ENCODE results near the gene IL17F.

IL17F gene

DNA sequence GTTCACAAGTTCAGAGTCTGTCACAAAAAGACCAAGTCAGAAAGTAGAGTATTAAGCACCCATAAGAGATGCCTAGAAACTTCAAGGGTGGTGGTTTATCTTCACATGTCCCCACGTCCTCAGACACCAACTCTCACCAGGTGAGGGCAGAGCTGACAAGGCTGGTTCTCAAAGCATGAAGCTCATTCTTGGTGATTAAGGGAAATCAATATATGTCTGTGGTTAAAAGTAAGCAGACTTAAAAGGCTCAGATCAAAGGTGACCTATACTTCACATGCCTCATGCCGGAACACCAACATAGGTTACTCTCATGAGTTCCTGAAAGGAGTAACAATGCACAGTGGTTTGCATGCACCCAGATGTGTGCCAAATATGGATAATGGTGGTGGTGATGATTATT, 31.2 kb downstream of the IL17F start:
- peak; percentile 11 for DNase-seq
- Histone ChIP-seq H4K8ac (ENCODE audit: low read depth, low read length) (no peak overlapping the region), H2BK5ac (ENCODE audit: low read length) (no peak overlapping the region), H2AK5ac (ENCODE audit: low read length) (no peak overlapping the region), H3K56ac (ENCODE audit: low read length) (no peak overlapping the region), H3K18ac (ENCODE audit: low read length) (no peak overlapping the region), H3K4me3 (ENCODE audit: low read length) (no peak overlapping the region), H3K27me3 (ENCODE audit: insufficient read depth, low read length, poor library complexity) (no peaks in the 10 kb centered on the region), H3K4ac (ENCODE audit: low read depth, low read length) (no peak overlapping the region), H3K79me2 (ENCODE audit: control insufficient read depth, insufficient read depth, low read length) (no peaks in the 10 kb centered on the region), H3K79me1 (ENCODE audit: low read length) (no peaks in the 10 kb centered on the region), H3K27ac (ENCODE audit: low read depth, low read length) (no peak overlapping the region), H4K5ac (ENCODE audit: low read length) (no peak overlapping the region), H3K23ac (ENCODE audit: low read length) (no peak overlapping the region), H2BK15ac (replicated peaks; ENCODE audit: low read depth) (no peak overlapping the region), H3K4me1 (ENCODE audit: control insufficient read depth, low read depth, low read length) (no peaks in the 10 kb centered on the region), H3K9ac (ENCODE audit: low read length) (no peak overlapping the region), H3K4me2 (ENCODE audit: low read length) (no peak overlapping the region), H3K36me3 (ENCODE audit: control insufficient read depth, insufficient read depth, low read length) (no peaks in the 10 kb centered on the region), H2BK120ac (ENCODE audit: low read depth, low read length) (no peak overlapping the region)
- WGBS (ENCODE audit: extremely low coverage, insufficient coverage, low lambda C conversion rate): no CpG with 5 or more reads among the region's 2 CpGs

DNA sequence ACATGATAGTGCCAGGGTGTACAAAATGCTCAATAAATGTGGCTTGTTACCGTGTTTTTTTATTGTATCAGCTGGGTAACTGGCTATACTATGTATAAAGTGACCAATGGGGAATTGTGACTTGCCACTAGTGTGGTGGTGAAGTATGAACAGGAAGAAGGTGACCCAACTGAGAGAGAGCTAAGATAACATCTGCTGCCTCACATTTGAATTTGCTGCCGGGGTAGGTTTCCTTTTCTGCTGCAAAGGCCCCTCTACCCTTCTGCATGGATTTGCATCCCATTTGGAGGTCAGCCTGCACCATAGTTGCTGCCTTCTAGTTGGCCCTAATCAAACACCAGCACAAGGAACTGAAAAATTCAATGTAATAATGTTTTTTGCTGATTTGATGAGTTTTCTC, 34.1 kb downstream of the IL17F start:
- DNase-seq: no peak
- no peak overlapping the region for H2BK5ac ChIP-seq (ENCODE audit: low read length)
- H3K23ac ChIP-seq (ENCODE audit: low read length): no peak overlapping the region
- no peak overlapping the region for H2BK120ac ChIP-seq (ENCODE audit: low read depth, low read length)
- no peak overlapping the region for H3K4ac ChIP-seq (ENCODE audit: low read depth, low read length)
- no peak overlapping the region for H2AK5ac ChIP-seq (ENCODE audit: low read length)
- H3K56ac ChIP-seq (ENCODE audit: low read length): no peak overlapping the region
- H3K18ac ChIP-seq (ENCODE audit: low read length): no peak overlapping the region
- H2BK15ac ChIP-seq (replicated peaks; ENCODE audit: low read depth): no peak overlapping the region
- no peak overlapping the region for H3K4me2 ChIP-seq (ENCODE audit: low read length)
- H3K36me3 ChIP-seq (ENCODE audit: control insufficient read depth, insufficient read depth, low read length): no peaks in the 10 kb centered on the region
- H3K27me3 ChIP-seq (ENCODE audit: insufficient read depth, low read length, poor library complexity): no peaks in the 10 kb centered on the region
- H3K79me2 ChIP-seq (ENCODE audit: control insufficient read depth, insufficient read depth, low read length): no peaks in the 10 kb centered on the region
- no peaks in the 10 kb centered on the region for H3K79me1 ChIP-seq (ENCODE audit: low read length)
- no CpG with 5 or more reads among the region's 2 CpGs for WGBS (ENCODE audit: extremely low coverage, insufficient coverage, low lambda C conversion rate)
- no peak overlapping the region for H3K27ac ChIP-seq (ENCODE audit: low read depth, low read length)
- no peak overlapping the region for H4K8ac ChIP-seq (ENCODE audit: low read depth, low read length)
- H3K4me3 ChIP-seq (ENCODE audit: low read length): no peak overlapping the region
- no peaks in the 10 kb centered on the region for H3K4me1 ChIP-seq (ENCODE audit: control insufficient read depth, low read depth, low read length)
- no peak overlapping the region for H3K9ac ChIP-seq (ENCODE audit: low read length)
- H4K5ac ChIP-seq (ENCODE audit: low read length): no peak overlapping the region

DNA sequence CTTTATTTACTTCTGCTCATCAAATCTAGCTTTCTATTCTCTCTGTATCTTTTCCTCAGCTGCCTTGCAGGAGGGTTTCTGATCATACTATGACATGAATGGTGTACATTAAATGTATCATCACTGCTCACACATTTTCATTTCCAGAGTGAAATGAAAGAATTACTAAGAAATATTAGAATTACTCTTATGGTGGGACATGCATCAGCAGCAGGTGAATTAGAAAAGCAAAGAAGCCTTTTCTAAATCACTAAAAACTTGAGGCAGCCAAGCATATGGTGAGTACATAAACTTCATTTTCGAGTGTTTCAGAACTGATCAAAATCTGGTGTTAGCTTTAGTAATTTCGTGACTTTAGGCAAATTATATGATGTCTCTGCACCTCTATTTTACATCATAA, 34.5 kb downstream of the IL17F start:
- no peak overlapping the region for H3K9ac ChIP-seq (ENCODE audit: low read length)
- H4K5ac ChIP-seq (ENCODE audit: low read length): no peak overlapping the region
- no peak overlapping the region for H4K8ac ChIP-seq (ENCODE audit: low read depth, low read length)
- no peak overlapping the region for H3K4ac ChIP-seq (ENCODE audit: low read depth, low read length)
- no peak overlapping the region for H2BK120ac ChIP-seq (ENCODE audit: low read depth, low read length)
- no peaks in the 10 kb centered on the region for H3K27me3 ChIP-seq (ENCODE audit: insufficient read depth, low read length, poor library complexity)
- no peak overlapping the region for H2BK5ac ChIP-seq (ENCODE audit: low read length)
- H3K36me3 ChIP-seq (ENCODE audit: control insufficient read depth, insufficient read depth, low read length): no peaks in the 10 kb centered on the region
- no peak overlapping the region for H2AK5ac ChIP-seq (ENCODE audit: low read length)
- no peak overlapping the region for H3K4me2 ChIP-seq (ENCODE audit: low read length)
- no peak overlapping the region for H3K4me3 ChIP-seq (ENCODE audit: low read length)
- WGBS (ENCODE audit: extremely low coverage, insufficient coverage, low lambda C conversion rate): no CpG with 5 or more reads among the region's 2 CpGs
- H2BK15ac ChIP-seq (replicated peaks; ENCODE audit: low read depth): no peak overlapping the region
- H3K23ac ChIP-seq (ENCODE audit: low read length): no peak overlapping the region
- no peaks in the 10 kb centered on the region for H3K79me2 ChIP-seq (ENCODE audit: control insufficient read depth, insufficient read depth, low read length)
- no peak for DNase-seq
- H3K56ac ChIP-seq (ENCODE audit: low read length): no peak overlapping the region
- H3K4me1 ChIP-seq (ENCODE audit: control insufficient read depth, low read depth, low read length): no peaks in the 10 kb centered on the region
- no peak overlapping the region for H3K27ac ChIP-seq (ENCODE audit: low read depth, low read length)
- no peak overlapping the region for H3K18ac ChIP-seq (ENCODE audit: low read length)
- no peaks in the 10 kb centered on the region for H3K79me1 ChIP-seq (ENCODE audit: low read length)

DNA sequence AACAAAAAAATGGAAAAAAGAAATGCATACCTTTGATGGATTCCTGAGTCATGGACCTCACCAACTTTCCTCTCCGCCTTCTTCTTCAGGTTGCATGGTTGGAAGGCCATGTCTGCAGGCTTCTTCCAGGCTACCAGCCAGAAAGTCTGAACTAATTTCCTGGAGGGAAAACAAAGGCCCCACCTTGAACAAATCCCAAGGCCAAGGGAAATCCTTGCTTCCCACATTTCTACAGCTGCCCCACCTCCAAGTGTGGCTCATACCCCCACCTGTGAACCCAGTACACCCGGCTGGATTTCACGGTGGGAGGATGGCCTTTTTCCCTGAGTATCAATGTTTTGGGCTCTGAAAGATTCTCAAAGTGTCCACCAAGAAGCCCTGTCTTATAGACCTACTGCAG, 35.7 kb downstream of the IL17F start:
- no peaks in the 10 kb centered on the region for H3K79me2 ChIP-seq (ENCODE audit: control insufficient read depth, insufficient read depth, low read length)
- H3K36me3 ChIP-seq (ENCODE audit: control insufficient read depth, insufficient read depth, low read length): no peaks in the 10 kb centered on the region
- no peak overlapping the region for H2BK120ac ChIP-seq (ENCODE audit: low read depth, low read length)
- H3K27me3 ChIP-seq (ENCODE audit: insufficient read depth, low read length, poor library complexity): no peaks in the 10 kb centered on the region
- no peak overlapping the region for H4K5ac ChIP-seq (ENCODE audit: low read length)
- no peaks in the 10 kb centered on the region for H3K4me1 ChIP-seq (ENCODE audit: control insufficient read depth, low read depth, low read length)
- no peak overlapping the region for H3K56ac ChIP-seq (ENCODE audit: low read length)
- no peak overlapping the region for H2AK5ac ChIP-seq (ENCODE audit: low read length)
- H2BK15ac ChIP-seq (replicated peaks; ENCODE audit: low read depth): no peak overlapping the region
- H2BK5ac ChIP-seq (ENCODE audit: low read length): no peak overlapping the region
- H3K9ac ChIP-seq (ENCODE audit: low read length): no peak overlapping the region
- H4K8ac ChIP-seq (ENCODE audit: low read depth, low read length): no peak overlapping the region
- H3K23ac ChIP-seq (ENCODE audit: low read length): no peak overlapping the region
- H3K4me2 ChIP-seq (ENCODE audit: low read length): no peak overlapping the region
- no peak for DNase-seq
- H3K4me3 ChIP-seq (ENCODE audit: low read length): no peak overlapping the region
- no peak overlapping the region for H3K4ac ChIP-seq (ENCODE audit: low read depth, low read length)
- no CpG with 5 or more reads among the region's 3 CpGs for WGBS (ENCODE audit: extremely low coverage, insufficient coverage, low lambda C conversion rate)
- no peak overlapping the region for H3K18ac ChIP-seq (ENCODE audit: low read length)
- H3K79me1 ChIP-seq (ENCODE audit: low read length): no peaks in the 10 kb centered on the region
- no peak overlapping the region for H3K27ac ChIP-seq (ENCODE audit: low read depth, low read length)

DNA sequence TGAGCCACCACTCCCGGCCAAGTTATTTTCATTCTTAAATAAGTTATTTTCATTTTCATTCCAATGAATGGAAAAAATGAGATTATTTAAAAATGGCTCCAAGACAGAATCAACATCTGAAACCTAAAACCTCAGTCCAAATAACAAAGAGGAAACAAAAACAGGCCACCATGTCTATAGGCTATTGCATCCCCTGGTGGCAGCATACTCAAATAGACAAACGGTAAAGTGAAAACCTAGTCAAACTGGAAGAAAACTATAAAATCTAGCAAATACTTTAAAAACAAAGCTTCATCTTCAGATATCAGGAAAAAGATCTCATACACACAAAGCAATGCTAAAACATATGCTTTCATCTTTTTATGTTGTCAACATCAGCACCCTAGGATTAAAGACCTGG, 37.2 kb downstream of the IL17F start:
- no peak overlapping the region for H3K4me3 ChIP-seq (ENCODE audit: low read length)
- H3K27me3 ChIP-seq (ENCODE audit: insufficient read depth, low read length, poor library complexity): no peaks in the 10 kb centered on the region
- H3K18ac ChIP-seq (ENCODE audit: low read length): no peak overlapping the region
- no peak overlapping the region for H4K5ac ChIP-seq (ENCODE audit: low read length)
- H3K79me1 ChIP-seq (ENCODE audit: low read length): no peaks in the 10 kb centered on the region
- no peaks in the 10 kb centered on the region for H3K4me1 ChIP-seq (ENCODE audit: control insufficient read depth, low read depth, low read length)
- no peak overlapping the region for H4K8ac ChIP-seq (ENCODE audit: low read depth, low read length)
- no peak for DNase-seq
- no peak overlapping the region for H3K23ac ChIP-seq (ENCODE audit: low read length)
- H3K36me3 ChIP-seq (ENCODE audit: control insufficient read depth, insufficient read depth, low read length): no peaks in the 10 kb centered on the region
- H3K79me2 ChIP-seq (ENCODE audit: control insufficient read depth, insufficient read depth, low read length): no peaks in the 10 kb centered on the region
- H2BK5ac ChIP-seq (ENCODE audit: low read length): no peak overlapping the region
- no peak overlapping the region for H2BK120ac ChIP-seq (ENCODE audit: low read depth, low read length)
- H3K56ac ChIP-seq (ENCODE audit: low read length): no peak overlapping the region
- WGBS (ENCODE audit: extremely low coverage, insufficient coverage, low lambda C conversion rate): no CpG with 5 or more reads among the region's 2 CpGs
- no peak overlapping the region for H3K4ac ChIP-seq (ENCODE audit: low read depth, low read length)
- no peak overlapping the region for H3K4me2 ChIP-seq (ENCODE audit: low read length)
- H3K27ac ChIP-seq (ENCODE audit: low read depth, low read length): no peak overlapping the region
- H2AK5ac ChIP-seq (ENCODE audit: low read length): no peak overlapping the region
- no peak overlapping the region for H3K9ac ChIP-seq (ENCODE audit: low read length)
- no peak overlapping the region for H2BK15ac ChIP-seq (replicated peaks; ENCODE audit: low read depth)

GRCh38 chr6:52201493-52201892, 42.8 kb downstream of the IL17F start:
- Histone ChIP-seq H4K8ac (ENCODE audit: low read depth, low read length) (no peak overlapping the region), H3K56ac (ENCODE audit: low read length) (no peak overlapping the region), H2AK5ac (ENCODE audit: low read length) (no peak overlapping the region), H3K36me3 (ENCODE audit: control insufficient read depth, insufficient read depth, low read length) (no peaks in the 10 kb centered on the region), H3K4ac (ENCODE audit: low read depth, low read length) (no peak overlapping the region), H3K18ac (ENCODE audit: low read length) (no peak overlapping the region), H4K5ac (ENCODE audit: low read length) (no peak overlapping the region), H3K79me1 (ENCODE audit: low read length) (no peaks in the 10 kb centered on the region), H3K23ac (ENCODE audit: low read length) (no peak overlapping the region), H2BK5ac (ENCODE audit: low read length) (no peak overlapping the region), H3K9ac (ENCODE audit: low read length) (no peak overlapping the region), H3K27me3 (ENCODE audit: insufficient read depth, low read length, poor library complexity) (no peaks in the 10 kb centered on the region), H2BK15ac (replicated peaks; ENCODE audit: low read depth) (no peak overlapping the region), H2BK120ac (ENCODE audit: low read depth, low read length) (no peak overlapping the region), H3K79me2 (ENCODE audit: control insufficient read depth, insufficient read depth, low read length) (no peaks in the 10 kb centered on the region), H3K4me3 (ENCODE audit: low read length) (no peak overlapping the region), H3K27ac (ENCODE audit: low read depth, low read length) (no peak overlapping the region), H3K4me2 (ENCODE audit: low read length) (no peak overlapping the region), H3K4me1 (ENCODE audit: control insufficient read depth, low read depth, low read length) (no peaks in the 10 kb centered on the region)
- DNase-seq: no peak
